ENCODE measurements around the gene LRRTM4.
"Not testable (repeated sequence)": the region's sequence is repeated elsewhere in the genome, so short reads cannot be mapped to it uniquely, and the experiment has no call there.

LRRTM4 gene

DNA sequence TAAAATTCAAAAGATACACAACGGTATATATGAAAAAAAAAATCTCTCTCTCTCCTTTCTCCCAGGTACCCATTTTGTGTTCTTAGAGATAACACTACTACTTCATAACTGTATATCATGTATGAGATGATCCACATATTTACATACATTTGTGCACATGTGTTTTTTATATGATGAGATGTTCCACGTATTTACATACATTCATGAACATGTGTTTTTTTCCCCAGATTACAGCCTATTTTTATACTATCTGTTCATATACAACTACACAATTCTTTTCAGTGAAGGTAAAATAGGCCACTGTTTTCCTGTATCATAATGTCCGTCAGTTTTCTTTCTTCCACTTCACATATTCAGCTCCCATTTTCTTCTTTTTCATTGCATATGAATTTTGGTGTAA, 808.9 kb downstream of the LRRTM4 start:
- DNase-seq = no peak

DNA sequence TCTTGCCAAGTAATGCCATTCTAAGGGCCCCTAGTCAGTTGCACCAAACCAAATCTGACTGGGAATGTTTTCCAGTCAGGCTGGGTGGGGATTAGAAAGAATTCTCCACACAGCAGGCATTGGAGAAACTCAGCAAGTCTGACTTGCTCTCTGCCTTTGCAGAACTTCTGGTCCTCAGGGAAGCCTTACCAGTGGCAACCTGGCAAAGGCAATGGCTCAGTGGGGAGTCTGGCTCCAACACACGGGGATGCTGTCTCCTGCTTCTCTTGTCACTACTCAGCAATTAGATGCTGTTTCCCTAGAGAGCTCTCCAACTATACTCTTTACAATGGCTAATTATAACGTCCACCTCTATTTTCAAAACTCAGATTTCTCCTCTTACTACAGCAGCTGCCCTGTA, 810.7 kb downstream of the LRRTM4 start:
- no peak for DNase-seq

DNA sequence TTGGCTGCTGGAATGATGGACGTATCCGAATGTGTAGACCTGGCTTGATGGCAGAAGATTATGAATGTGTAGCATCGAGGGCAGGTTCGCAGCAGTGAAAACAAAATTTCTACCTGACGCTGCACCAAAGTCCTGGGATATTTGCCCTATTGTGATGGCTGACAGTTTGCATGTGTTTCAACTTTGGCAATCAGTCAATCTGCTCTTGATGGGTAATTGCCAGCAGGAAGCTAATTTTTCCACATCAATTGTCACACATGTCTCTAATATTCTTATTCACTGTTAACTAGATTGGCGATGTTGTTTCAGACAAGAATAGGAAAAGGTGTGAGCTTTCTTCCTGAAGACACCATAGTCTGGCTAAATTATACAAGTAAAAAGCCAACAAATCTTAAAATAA, 821.3 kb downstream of the LRRTM4 start:
- DNase-seq = no peak

DNA sequence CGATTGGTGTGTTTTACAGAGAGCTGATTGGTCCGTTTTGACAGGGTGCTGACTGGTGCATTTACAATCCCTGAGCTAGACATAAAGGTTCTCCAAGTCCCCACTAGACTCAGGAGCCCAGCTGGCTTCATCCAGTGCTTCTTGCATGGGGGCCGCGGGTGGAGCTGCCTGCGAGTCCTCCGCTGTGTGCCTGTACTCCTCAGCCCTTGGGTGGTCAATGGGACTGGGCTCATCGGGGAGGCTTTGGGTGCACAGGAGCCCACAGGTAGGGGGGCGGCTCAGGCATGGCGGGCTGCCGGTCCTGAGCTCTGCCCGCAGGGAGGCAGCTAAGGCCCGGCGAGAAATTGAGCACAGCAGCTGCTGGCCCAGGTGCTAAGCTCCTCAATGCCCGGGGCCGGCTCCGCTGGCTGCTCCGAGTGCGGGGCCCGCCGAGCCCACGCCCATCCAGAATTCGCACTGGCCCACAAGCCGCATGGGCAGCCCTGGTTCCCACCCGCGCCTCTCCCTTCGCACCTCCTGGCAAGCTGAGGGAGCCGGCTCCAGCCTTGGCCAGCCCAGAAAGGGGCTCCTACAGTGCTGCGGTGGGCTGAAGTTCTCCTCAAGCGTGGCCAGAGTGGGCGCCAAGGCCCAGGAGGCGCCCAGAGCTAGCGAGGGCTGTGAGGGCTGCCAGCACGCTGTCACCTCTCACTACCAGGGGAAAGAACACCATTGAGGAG, 824.0 kb downstream of the LRRTM4 start:
- not testable (repeated sequence) for DNase-seq

Measured in femur (tissue), 1 donor.